NCI-H1092 (cell line): ENCODE data around the gene SRRD.
A peak's percentile ranks its signal among the peaks of the same experiment; 100 is the strongest.
"Not testable (repeated sequence)": the region's sequence is repeated elsewhere in the genome, so short reads cannot be mapped to it uniquely, and the experiment has no call there.

Source experiments
- DNase-seq: peaks from one replicate; lab custom pipeline; 2025; lab: John Stamatoyannopoulos, UW

SRRD gene

GRCh38 chr22:26483439-26484359, at the start of gene SRRD, which contains the start of gene HPS4:
SRRD (plus strand) TSS chr22:26483877; CDS start chr22:26483891, 14 bp downstream.
HPS4 (minus strand) TSS chr22:26483783; CDS start chr22:26481762, 2,021 bp downstream.
- DNase-seq = peak; percentile 74

DNA sequence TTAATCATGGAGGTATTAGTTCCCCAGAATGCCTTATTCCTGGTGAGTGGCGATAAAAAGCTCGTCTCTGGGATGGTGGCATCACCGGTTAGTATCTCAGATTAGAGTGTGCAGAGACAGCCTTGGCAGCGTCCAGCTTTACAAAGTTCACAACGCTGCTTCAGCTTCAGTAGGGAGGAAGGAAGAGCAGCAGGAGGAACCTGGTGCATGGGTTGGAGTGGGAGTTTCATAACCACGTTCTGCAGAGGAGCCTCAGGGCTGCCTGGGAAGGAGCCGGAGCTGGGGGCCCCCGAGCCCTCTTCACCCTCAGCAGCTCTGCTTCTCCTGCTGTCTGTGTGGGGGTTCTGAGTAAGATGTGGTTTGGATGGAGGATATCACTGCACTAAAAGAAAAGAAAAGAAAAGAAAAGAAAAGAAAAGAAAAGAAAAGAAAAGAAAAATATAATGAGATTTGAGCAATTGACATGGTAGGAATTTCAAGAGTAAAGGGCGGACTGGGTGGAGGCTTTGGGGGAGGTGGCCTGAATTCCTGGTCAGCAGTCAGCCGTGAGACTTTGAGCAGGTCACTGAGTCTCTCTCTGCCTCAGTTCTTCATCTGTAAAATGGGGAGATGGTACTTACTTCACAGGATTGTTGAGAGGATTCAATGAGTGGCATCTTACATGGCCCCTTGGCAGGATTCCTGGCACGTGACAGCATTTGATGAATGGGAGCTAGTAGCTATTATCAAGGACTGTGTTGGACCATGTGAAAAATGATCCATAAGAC, 48.2 kb upstream of the SRRD start:
- DNase-seq = no peak

GRCh38 chr22:26436903-26437515, 46.7 kb upstream of the SRRD start:
- DNase-seq = no peak

GRCh38 chr22:26437694-26438392, 45.8 kb upstream of the SRRD start:
- DNase-seq = no peak

DNA sequence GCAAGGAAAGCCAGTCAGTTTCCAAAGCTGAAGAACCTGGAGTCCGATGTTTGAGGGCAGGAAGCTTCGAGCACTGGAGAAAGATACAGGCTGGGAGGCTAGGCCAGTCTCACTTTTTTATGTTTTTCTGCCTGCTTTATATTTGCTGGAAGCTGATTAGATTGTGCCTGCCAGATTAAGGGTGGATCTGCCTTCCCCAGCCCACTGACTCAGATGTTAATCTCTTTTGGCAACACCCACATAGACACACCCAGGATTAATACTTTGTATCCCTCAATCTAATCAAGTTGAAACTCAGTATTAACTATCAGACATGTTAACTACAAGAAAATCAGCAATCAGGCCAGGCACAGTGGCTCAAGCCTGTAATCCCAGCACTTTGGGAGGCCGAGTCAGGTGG, 44.9 kb upstream of the SRRD start:
- not testable (repeated sequence) for DNase-seq

- DNase-seq = no peak
These were observed 44.1 kb upstream of the SRRD start for GRCh38 chr22:26439559-26439958.

GRCh38 chr22:26442086-26442756, 41.5 kb upstream of the SRRD start:
- no peak for DNase-seq

DNA sequence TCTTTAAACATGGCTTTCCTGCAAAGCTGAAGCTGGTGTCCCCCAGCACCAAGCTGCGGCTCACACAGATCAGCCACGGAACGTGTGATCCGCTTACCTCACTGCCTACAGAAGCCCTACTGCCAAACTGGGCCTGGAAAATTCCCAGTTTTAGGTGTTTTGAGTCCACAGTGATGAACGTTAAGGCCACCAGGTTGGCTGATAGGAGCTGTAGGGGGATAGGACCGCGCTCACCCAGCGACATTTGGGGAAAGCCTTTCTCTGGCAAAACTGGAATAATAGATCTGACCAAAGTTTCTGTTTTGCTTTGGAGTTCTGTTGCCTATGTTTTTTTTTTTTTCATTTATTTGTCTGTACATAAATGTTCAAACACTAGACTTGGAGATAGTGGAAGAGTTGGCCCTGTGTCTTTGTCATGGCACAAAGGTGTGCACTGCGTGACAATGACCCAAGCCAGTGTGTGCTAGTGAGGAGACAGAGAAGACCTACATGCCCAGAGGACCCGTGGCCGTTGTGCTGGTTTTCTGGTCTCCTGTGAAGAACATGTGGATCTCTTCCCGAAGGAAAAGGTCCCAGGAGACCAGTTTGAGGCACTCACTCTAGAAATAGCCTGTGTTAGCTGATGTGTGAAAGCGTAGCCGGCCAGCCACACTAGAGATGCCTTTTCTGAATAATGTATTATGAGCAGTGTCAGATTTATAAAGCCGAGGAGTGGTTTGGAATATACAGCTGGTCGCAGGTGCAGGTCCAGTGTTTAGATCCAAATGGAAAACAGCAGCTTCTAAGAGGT, 39.6 kb upstream of the SRRD start:
- no peak for DNase-seq

GRCh38 chr22:26444777-26445176, 38.9 kb upstream of the SRRD start:
- no peak for DNase-seq

DNA sequence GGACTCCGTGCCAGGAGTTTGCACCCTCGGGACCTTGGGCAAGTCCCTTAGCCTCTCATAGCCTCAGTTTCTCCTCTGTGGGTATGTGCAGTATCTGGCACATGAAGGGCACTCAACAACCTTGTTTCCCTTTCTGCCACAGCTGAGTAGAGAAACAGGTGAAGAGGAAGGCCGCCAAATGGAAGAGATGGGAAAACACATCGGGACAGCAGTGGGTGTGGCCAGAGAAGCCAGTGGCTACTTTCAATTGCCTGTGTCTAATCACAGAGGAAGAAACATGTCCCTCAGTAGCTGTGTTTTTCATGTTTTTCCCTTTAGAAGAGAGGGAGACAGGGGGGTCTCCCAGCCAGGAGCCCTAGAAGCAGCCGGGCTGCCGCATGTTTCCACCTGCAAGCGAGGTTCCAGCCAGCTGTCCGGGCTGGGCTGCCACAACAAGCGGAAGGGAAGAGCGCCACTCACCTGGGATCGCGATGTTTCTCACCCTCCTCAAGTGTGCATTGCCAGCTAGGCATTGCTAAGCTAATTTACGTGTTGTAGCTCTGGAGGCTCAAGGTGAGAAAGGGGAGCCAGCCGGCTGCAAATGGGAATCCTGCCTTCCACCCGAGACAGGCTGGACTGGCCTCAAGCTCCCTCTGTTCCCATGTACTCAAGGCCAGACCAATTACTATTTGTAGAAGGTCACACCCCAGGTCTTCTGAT, 38.0 kb upstream of the SRRD start:
- no peak for DNase-seq

DNA sequence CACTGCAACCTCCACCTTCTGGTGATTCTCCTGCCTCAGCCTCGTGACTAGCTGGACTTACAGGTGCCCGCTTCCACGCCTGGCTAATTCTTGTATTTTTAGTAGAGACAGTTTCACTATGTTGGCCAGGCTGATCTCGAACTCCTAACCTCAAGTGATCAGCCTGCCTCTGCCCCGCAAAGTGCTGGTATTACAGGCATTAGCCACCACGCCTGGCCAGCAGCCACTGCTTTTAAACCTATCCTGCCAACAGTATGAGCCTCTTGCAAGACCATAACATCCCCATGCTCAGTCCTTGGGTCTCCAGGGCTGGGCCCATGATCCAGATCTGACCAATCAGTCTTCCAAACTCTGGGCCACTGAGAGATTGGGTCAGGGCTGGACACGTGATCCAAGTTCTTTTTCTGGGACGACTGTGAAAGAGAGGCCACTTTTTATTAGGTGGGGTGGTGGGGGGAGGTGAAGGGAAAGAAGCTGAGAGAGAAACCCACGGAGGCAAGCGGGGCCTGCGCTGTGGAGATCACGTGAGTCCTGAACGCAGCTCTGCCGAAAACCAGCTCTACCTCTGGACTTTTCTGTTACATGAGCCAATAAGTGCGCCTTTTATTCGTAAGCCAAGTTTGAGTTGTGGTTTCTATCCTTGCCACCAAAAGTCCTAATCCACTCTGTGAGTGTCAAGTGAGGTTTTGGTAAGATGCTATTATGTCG, 36.7 kb upstream of the SRRD start:
- DNase-seq = no peak

GRCh38 chr22:26447584-26448329, 35.9 kb upstream of the SRRD start:
- DNase-seq = no peak

- DNase-seq = no peak
These were observed 35.3 kb upstream of the SRRD start for GRCh38 chr22:26448334-26448733.

DNA sequence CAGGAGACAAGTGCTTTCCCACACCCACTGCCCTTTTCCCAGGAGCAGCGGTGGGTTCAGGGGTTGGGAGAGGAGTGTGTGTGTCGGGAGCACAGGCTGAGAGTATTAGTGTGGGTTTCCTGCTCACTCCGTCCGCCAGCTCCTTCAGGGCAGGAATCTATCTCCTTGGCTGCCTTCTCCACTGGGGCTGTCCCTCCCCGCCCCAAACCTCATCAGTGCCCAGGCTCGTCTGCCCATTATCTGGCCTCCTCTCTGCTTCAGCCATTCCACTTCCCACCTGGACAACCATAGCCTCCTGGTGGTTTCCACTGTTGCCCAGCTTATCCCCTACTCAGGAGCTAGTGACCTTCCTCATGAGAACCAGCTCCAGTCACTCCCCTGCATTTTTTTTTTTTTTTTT, 34.7 kb upstream of the SRRD start:
- no peak for DNase-seq

GRCh38 chr22:26450453-26451185, 33.1 kb upstream of the SRRD start:
- DNase-seq = no peak

- DNase-seq = no peak
These were observed 31.3 kb upstream of the SRRD start for GRCh38 chr22:26452236-26453016.

- no peak for DNase-seq
These were observed 30.5 kb upstream of the SRRD start for GRCh38 chr22:26453216-26453615.
